GM19193 (cell line): ENCODE data around the gene TMEM52.

Experiments used
- POLR2A ChIP-seq: IDR thresholded peaks from 4 replicates; pipeline ENCODE4 v1.6.1; 2011; ENCODE audit not compliant: insufficient read depth, insufficient read length; ENCODE audit errors: extremely low read depth

The TMEM52 gene

GRCh38 chr1:1890506-1891348, 28.4 kb downstream of the TMEM52 start, which contains the start of gene GNB1:
Gene GNB1, minus strand, starts transcription at chr1:1891087. Its CDS starts 65,634 bp downstream, at chr1:1825453.
- TF ChIP-seq POLR2A = peak; percentile 69

GRCh38 chr1:1889847-1890505, 29.1 kb downstream of the TMEM52 start:
- TF ChIP-seq POLR2A = no peak

DNA sequence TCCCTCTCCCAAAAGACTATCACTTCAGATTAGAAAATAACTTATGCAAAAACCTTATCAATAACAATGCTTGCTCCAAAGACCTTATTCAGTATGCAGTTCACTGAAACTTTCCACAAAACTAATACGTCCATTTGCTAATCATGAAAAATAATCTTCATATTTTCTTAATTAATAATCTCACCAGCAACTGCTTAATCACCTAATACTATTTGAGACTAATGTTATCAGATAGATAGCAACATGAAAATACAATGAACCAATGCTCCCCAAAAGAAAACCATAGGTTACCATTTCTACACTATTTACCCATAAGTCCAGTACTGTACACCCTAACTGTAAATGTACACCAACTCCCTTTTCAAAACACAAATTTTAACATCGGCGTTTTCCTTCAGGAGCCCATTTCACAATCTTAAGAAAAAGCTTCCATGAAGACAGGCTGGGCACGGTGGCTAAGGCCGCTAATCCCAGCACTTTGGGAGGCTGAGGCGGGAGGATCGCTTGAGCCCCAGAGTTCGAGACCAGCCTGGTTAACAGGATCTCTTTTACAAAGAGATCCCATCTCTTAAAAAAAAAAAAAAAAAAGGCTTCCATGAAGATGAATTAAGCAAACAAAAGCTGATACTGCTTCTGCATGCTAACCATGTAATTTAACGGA, 29.9 kb downstream of the TMEM52 start:
- TF ChIP-seq POLR2A = no peak

GRCh38 chr1:1883092-1883873, 35.8 kb downstream of the TMEM52 start:
- no peak for TF ChIP-seq POLR2A

GRCh38 chr1:1881727-1882126, 37.4 kb downstream of the TMEM52 start:
- TF ChIP-seq POLR2A = no peak

GRCh38 chr1:1880617-1881312, 38.3 kb downstream of the TMEM52 start:
- TF ChIP-seq POLR2A = no peak

- TF ChIP-seq POLR2A = no peak
Observed at GRCh38 chr1:1879942-1880341, 39.1 kb downstream of the TMEM52 start.

GRCh38 chr1:1877865-1878436, 41.1 kb downstream of the TMEM52 start:
- TF ChIP-seq POLR2A = no peak

DNA sequence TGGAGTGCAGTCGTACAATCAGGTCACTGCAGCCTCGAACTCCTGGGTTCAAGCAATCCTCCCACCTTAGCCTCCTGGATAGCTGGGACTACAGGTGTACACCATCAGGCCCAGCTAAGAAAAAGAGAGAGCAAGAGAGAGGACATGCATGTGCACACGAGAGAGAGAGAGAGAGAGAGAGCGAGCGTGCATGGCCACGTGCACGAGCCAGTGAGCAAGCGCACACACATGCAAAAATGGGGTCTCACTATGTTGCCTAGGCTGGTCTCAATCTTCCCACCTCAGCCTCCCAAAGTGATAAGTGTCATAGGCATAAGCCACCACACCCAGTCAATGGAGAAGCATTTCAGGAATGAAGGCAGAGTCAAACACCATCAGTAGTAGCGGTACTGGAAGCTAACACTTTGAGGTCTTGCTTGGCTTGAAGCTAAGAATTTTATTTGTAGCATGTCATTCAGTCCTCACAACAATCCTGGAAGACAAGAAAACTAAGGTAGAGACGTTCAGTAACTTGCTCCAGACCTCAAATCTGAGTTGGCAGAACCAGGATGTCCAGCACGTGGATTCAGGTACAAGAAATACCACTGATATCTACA, 42.6 kb downstream of the TMEM52 start:
- TF ChIP-seq POLR2A = no peak

GRCh38 chr1:1875932-1876331, 43.1 kb downstream of the TMEM52 start:
- no peak for TF ChIP-seq POLR2A

GRCh38 chr1:1874901-1875300, 44.2 kb downstream of the TMEM52 start:
- no peak for TF ChIP-seq POLR2A

DNA sequence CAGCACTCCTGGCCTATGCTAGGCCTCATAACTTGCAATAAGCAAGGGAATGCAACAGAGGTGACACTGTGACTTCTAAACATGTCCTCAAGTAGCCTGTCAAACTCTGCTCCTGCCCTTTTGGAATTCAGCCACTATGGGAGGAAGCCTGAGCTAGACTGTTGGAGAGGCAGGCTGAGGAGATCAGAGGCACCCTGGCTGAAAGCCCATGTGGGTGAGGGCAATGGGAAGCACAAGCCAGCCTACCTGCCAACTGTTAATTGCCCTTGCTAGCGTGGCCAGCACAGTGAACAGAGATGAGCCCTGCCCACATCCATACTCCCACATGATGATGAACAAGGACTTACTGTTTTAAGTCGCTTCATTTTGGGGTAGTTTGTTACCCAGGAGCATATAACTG, 45.9 kb downstream of the TMEM52 start:
- TF ChIP-seq POLR2A = no peak

- TF ChIP-seq POLR2A = no peak
Observed at GRCh38 chr1:1872329-1872994, 46.6 kb downstream of the TMEM52 start.

GRCh38 chr1:1869469-1869868, 49.6 kb downstream of the TMEM52 start:
- TF ChIP-seq POLR2A = no peak
